K562 (cell line): ENCODE results near the gene ANAPC2. TPM values are rescaled to one million over a fixed set of nuclear protein-coding genes. Genes with fewer than 3 reads are reported as not detected.

Experiments
- CEBPB ChIP-seq: fragments of 450-650 bp; IDR thresholded peaks from 2 replicates; pipeline ENCODE4 v1.6.1; 2016; ENCODE audit warnings: missing genetic modification characterization, missing compliant biosample characterization
- CHD1 ChIP-seq: fragments of 200-600 bp; sonication (generic); IDR thresholded peaks from one replicate; pipeline ENCODE4 v1.6.1; 2012; ENCODE audit warnings: mild to moderate bottlenecking, moderate library complexity, low read length, inconsistent platforms
- MAZ ChIP-seq, 2 experiments: fragments of 450-650 bp in 1 of 2; sonication (generic) in 1 of 2; formaldehyde crosslinking; IDR thresholded peaks in 1 of 2; conservative IDR thresholded peaks in 1 of 2; 2 replicates each; pipeline versions ENCODE4 v1.4.0 to v1.5.0; 2020; ENCODE audit warnings: mild to moderate bottlenecking in 1 of 2, missing genetic modification reagents in 1 of 2
- NCOR1 ChIP-seq: fragments of 450-650 bp; IDR thresholded peaks from 2 replicates; pipeline ENCODE4 v1.6.1; 2016; ENCODE audit warnings: mild to moderate bottlenecking, moderate library complexity
- TBP ChIP-seq: optimal IDR thresholded peaks from 2 replicates; pipeline ENCODE3; 2011; ENCODE audit warnings: low read depth, low read length, improper control_type of control experiment
- ZC3H4 ChIP-seq: sonication (generic); formaldehyde crosslinking; IDR thresholded peaks from 2 replicates; pipeline ENCODE4 v1.9.0; 2021; ENCODE audit warnings: missing genetic modification reagents, borderline replicate concordance
- ZEB2 ChIP-seq: fragments of 450-650 bp; IDR thresholded peaks from 2 replicates; pipeline ENCODE4 v1.6.1; 2016
- polyA plus RNA-seq, 8 experiments: library from polyadenylated mRNA; depleted of rRNA in 4 of 8; stranded (reverse) in 5 of 8; unstranded in 3 of 8; fragments of >200 nt; fragmentation: Nextera tagmentation in 2 of 8; fragmentation: Illumina TruSeq in 1 of 8; extraction: Ambion mirVana in 2 of 8; extraction: Trizol in 1 of 8; gene quantifications; 2 replicates each; pipeline versions ENCODE4 v1.2.1 to v1.2.3, GENCODE V29; 2011 to 2014; ENCODE audit warnings: inconsistent platforms in 1 of 8, missing spikeins in 1 of 8
- total RNA-seq, 7 experiments: library from RNA; depleted of rRNA in 6 of 7; stranded (reverse); fragments of >200 nt in 6 of 7; fragmentation: Illumina TruSeq in 2 of 7; extraction: Trizol in 2 of 7; gene quantifications; 2 replicates each; pipeline versions ENCODE4 v1.2.1 to v1.2.3, GENCODE V29; 2011 to 2021; ENCODE audit warnings: low replicate concordance in 1 of 7
- TF ChIP-seq, protein P1 (sequence below): fragments of 200-800 bp; sonication (Bioruptor generic); IDR thresholded peaks from 2 replicates; pipeline ENCODE4 v1.6.1; 2017; ENCODE audit warnings: missing genetic modification characterization, missing compliant biosample characterization

Gene ANAPC2
- total and polyA plus RNA-seq, 9 of the 15 experiments (the other 6 are each of a cell fraction or from before 2014, with no cell fraction given), result 0.11 to 56.5 (median 17.1) TPM; not detected in 1

DNA sequence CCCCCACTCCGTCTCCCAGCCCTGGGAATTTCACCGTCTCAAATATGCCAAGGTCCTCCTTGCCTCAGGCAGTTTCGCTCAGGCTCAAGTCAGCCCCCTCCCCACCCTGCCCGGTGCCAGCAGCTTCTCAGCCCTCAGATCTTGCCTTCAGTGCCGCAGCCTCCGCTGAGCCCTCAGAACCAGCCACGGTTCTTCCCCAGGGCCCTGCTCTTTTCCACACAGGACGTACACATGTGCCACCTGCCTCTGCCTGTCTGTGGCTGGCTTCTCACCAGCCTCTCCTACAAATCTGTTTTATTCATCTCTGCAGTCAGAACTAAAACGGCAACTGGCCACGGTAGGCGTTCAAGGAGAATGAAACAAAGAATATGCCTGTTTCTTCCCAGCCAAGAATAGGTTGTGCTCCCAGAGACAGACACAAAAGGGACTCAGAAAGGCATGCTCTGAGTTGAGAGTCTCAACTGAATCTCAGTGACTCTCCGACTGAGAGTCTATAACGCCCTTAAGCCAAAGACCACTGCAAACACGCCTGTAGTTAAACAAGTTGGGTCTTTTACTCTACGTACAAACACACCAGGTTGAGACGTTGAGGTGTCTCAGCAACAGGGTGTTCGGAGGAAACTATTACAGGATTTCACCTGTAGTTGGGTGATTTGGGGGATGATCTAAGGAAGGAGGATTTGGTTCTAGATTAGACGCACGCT lies 60.0 kb downstream of the ANAPC2 start (continued):
- TF ChIP-seq ZC3H4 (CRISPR knock-in tag) (peak; percentile 70; the same call in 1 of the 2 replicates), CEBPB (tag) (no peak), ZEB2 (no peak), MAZ (CRISPR knock-in tag; conservative IDR thresholded peaks at IDR 0.05 in 1 of 2, IDR thresholded peaks at IDR 0.05 in 1 of 2) (no peak), CHD1 (peak; percentile 47), TBP (peak; percentile 30), NCOR1 (no peak)
- TF ChIP-seq, protein P1, sequence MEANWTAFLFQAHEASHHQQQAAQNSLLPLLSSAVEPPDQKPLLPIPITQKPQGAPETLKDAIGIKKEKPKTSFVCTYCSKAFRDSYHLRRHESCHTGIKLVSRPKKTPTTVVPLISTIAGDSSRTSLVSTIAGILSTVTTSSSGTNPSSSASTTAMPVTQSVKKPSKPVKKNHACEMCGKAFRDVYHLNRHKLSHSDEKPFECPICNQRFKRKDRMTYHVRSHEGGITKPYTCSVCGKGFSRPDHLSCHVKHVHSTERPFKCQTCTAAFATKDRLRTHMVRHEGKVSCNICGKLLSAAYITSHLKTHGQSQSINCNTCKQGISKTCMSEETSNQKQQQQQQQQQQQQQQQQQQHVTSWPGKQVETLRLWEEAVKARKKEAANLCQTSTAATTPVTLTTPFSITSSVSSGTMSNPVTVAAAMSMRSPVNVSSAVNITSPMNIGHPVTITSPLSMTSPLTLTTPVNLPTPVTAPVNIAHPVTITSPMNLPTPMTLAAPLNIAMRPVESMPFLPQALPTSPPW, result 0 out of 2 replicates have a peak, but pooled peaks have one; percentile 1
